Measurements from ENCODE around the gene SHISA5. TPM values are rescaled to one million over a fixed set of nuclear protein-coding genes. Genes with fewer than 3 reads are reported as not detected.

Gene SHISA5
- total and polyA plus RNA-seq, 2 of the 8 experiments (the other 6 are each of a cell fraction or from before 2014, with no cell fraction given) = 196 to 315 TPM

- TF ChIP-seq SAP30 (IDR thresholded peaks at IDR 0.05; ENCODE audit: insufficient read depth, insufficient replicate concordance, low read length) (no peak), PHF8 (conservative IDR thresholded peaks at IDR 0.05; ENCODE audit: low read depth, low read length) (no peak), EP300 (IDR thresholded peaks at IDR 0.05; ENCODE audit: borderline replicate concordance in 1 of 2, low read depth in 2 of 2, low read length in 2 of 2) (no peak)
These were observed 28.8 kb downstream of the SHISA5 start (continued) for GRCh38 chr3:48475188-48475587.

Measured in H1 (cell line).